GM12878 (cell line): ENCODE results near the gene CDC6. TPM values are rescaled to one million over a fixed set of nuclear protein-coding genes. Genes with fewer than 3 reads are reported as not detected.

Source experiments
- ATAC-seq: fragments of 200-7000 bp; cut with Tn5 transposase; 3 replicates; pipeline ENCODE4 v1.9.1; 2020; ENCODE audit warnings: mild to moderate bottlenecking, moderate library complexity
- BruUV-seq: library from RNA; stranded (reverse); fragments of 400-500 nt; replicated peaks from 2 replicates; lab custom pipeline; 2021; lab: Mats Ljungman, UMichigan
- CTCF ChIA-PET: fragments of 300-600 bp; sonication (Branson Sonifier 250); formaldehyde crosslinking; extraction: SDS; loops from one replicate; lab custom pipeline; 2021; ENCODE audit warnings: inconsistent platforms; lab: Yijun Ruan, JAX
- POLR2A ChIA-PET: fragments of 350-600 bp; formaldehyde crosslinking; extraction: SDS; loops from one replicate; lab custom pipeline; 2021; ENCODE audit warnings: inconsistent platforms; lab: Charles Lee
- RAD21 ChIA-PET: fragments of 300-600 bp; sonication (Branson Sonifier 250); formaldehyde crosslinking; loops from one replicate; lab custom pipeline; 2023; ENCODE audit warnings: antibody characterized with exemption; ENCODE audit not compliant: unreplicated experiment; lab: Charles Lee
- SMC1A ChIA-PET: fragments of 300-600 bp; sonication (Branson Sonifier 250); formaldehyde crosslinking; loops from one replicate; lab custom pipeline; 2023; ENCODE audit not compliant: unreplicated experiment, uncharacterized antibody; lab: Charles Lee
- DNase-seq: peaks from one replicate; pipeline ENCODE4 v3.0.0-alpha.2; 2011; ENCODE audit warnings: low read depth, low spot score
- FAIRE-seq: peaks from 3 replicates; lab custom pipeline; 2011; peaks lifted over from hg19 to GRCh38; lab: Jason Lieb, UNC
- H2AFZ ChIP-seq: 2 replicates; pipeline ENCODE4 v1.6.0; 2011; ENCODE audit warnings: low read depth, low read length, control low read depth; ENCODE audit not compliant: control insufficient read depth
- H3K27ac ChIP-seq: 2 replicates; pipeline ENCODE4 v1.5.1; 2011; ENCODE audit warnings: control low read depth; ENCODE audit not compliant: control insufficient read depth, insufficient read depth
- H3K27me3 ChIP-seq, 2 experiments: replicated peaks in 1 of 2; 2 replicates each; pipeline versions ENCODE4 v1.6.0 to v1.6.1; 2011; ENCODE audit warnings: low read length in 1 of 2; ENCODE audit not compliant: control insufficient read depth in 2 of 2, insufficient read depth in 2 of 2
- H3K36me3 ChIP-seq, 2 experiments: 2 replicates each; pipeline ENCODE4 v1.5.1; 2011; ENCODE audit warnings: low read length in 1 of 2; ENCODE audit not compliant: control insufficient read depth in 2 of 2, insufficient read depth in 2 of 2
- H3K4me1 ChIP-seq: 2 replicates; pipeline ENCODE4 v1.6.1; 2011; ENCODE audit warnings: mild to moderate bottlenecking, low read length, moderate library complexity, mixed read lengths; ENCODE audit not compliant: control insufficient read depth, insufficient read depth
- H3K4me2 ChIP-seq: 2 replicates; pipeline ENCODE4 v1.6.0; 2011; ENCODE audit warnings: control low read depth; ENCODE audit not compliant: control insufficient read depth, insufficient read depth
- H3K4me3 ChIP-seq: fragments of 200-600 bp; sonication (generic); 2 replicates; pipeline ENCODE4 v1.5.1; 2016
- H3K79me2 ChIP-seq: 2 replicates; pipeline ENCODE4 v1.6.0; 2011; ENCODE audit warnings: low read length; ENCODE audit not compliant: control insufficient read depth, insufficient read depth
- H3K9ac ChIP-seq: 2 replicates; pipeline ENCODE4 v1.8.0; 2011; ENCODE audit warnings: low read length, control low read depth, mixed read lengths; ENCODE audit not compliant: control insufficient read depth, insufficient read depth
- H3K9me3 ChIP-seq: replicated peaks from 3 replicates; pipeline ENCODE4 v1.5.1; 2011; ENCODE audit warnings: mild to moderate bottlenecking, low read length; ENCODE audit not compliant: control insufficient read depth, insufficient read depth
- H4K20me1 ChIP-seq: 2 replicates; pipeline ENCODE4 v1.6.0; 2011; ENCODE audit not compliant: control insufficient read depth, insufficient read depth
- CREB1 ChIP-seq: IDR thresholded peaks from 2 replicates; pipeline ENCODE4 v1.6.1; 2012; ENCODE audit warnings: low read depth, mild to moderate bottlenecking, inconsistent platforms
- FOS ChIP-seq: IDR thresholded peaks from 3 replicates; pipeline ENCODE4 v1.6.1; 2011; ENCODE audit warnings: borderline replicate concordance; ENCODE audit not compliant: insufficient read length; ENCODE audit errors: extremely low read depth
- JUNB ChIP-seq: IDR thresholded peaks from 2 replicates; pipeline ENCODE4 v1.6.1; 2016; ENCODE audit warnings: antibody characterized with exemption, mild to moderate bottlenecking
- PML ChIP-seq: IDR thresholded peaks from 2 replicates; pipeline ENCODE4 v1.6.1; 2012; ENCODE audit warnings: low read length, inconsistent platforms
- ZSCAN29 ChIP-seq: fragments of 450-650 bp; IDR thresholded peaks from 2 replicates; pipeline ENCODE4 v1.6.1; 2017; ENCODE audit warnings: mild to moderate bottlenecking, moderate library complexity
- ZZZ3 ChIP-seq: IDR thresholded peaks from 2 replicates; pipeline ENCODE4 v1.6.1; 2011; ENCODE audit warnings: low read depth; ENCODE audit not compliant: control insufficient read depth, insufficient read length
- WGBS: methylation state at CpG from one replicate; pipeline ENCODE4 v1.1.6; 2016; ENCODE audit warnings: low lambda C conversion rate; ENCODE audit not compliant: insufficient replicate concordance, insufficient coverage; ENCODE audit errors: missing lambda C conversion rate; 5-methylcytosine and 5-hydroxymethylcytosine counted together
- in situ Hi-C: fragments of 300-500 bp; cut with MboI; formaldehyde crosslinking; loops from 9 replicates; pipeline ENCODE4 v1.14.3; 2018; ENCODE audit warnings: mixed read lengths
- intact Hi-C: fragments of 100-400 bp; cut with micrococcal nuclease; formaldehyde crosslinking; loops from one replicate; pipeline ENCODE4 v1.14.2; 2022; ENCODE audit not compliant: unreplicated experiment
- polyA plus RNA-seq, 11 experiments: library from polyadenylated mRNA; depleted of rRNA in 4 of 11; unstranded in 6 of 11; stranded (reverse) in 5 of 11; fragments of >200 nt; fragmentation: Nextera tagmentation in 4 of 11; fragmentation: Illumina TruSeq in 1 of 11; extraction: Ambion mirVana in 4 of 11; extraction: Trizol in 1 of 11; gene quantifications; 1 replicate in 1 of 11; 2 replicates in 10 of 11; pipeline versions ENCODE4 v1.2.1 to v1.2.3, GENCODE V29; 2011 to 2016; ENCODE audit warnings: inconsistent platforms in 2 of 11, missing spikeins in 2 of 11, low read depth in 1 of 11
- total RNA-seq, 4 experiments: library from RNA; depleted of rRNA in 3 of 4; stranded (reverse); fragments of >200 nt in 3 of 4; fragmentation: Illumina TruSeq in 1 of 4; extraction: Trizol in 1 of 4; gene quantifications; 2 replicates each; pipeline versions ENCODE4 v1.2.1 to v1.2.3, GENCODE V29; 2013 to 2021
- TF ChIP-seq, protein P1 (sequence below): fragments of 450-650 bp; IDR thresholded peaks from 2 replicates; pipeline ENCODE4 v1.6.1; 2016; ENCODE audit warnings: mild to moderate bottlenecking
- TF ChIP-seq, protein P2 (sequence below): IDR thresholded peaks from 2 replicates; pipeline ENCODE4 v1.6.1; 2011; ENCODE audit warnings: mild to moderate bottlenecking, low read depth, low read length, moderate library complexity; ENCODE audit not compliant: insufficient replicate concordance
- TF ChIP-seq, protein P3 (sequence below): fragments of 450-650 bp; IDR thresholded peaks from 2 replicates; pipeline ENCODE4 v1.6.1; 2016; ENCODE audit warnings: mild to moderate bottlenecking, moderate library complexity, borderline replicate concordance

Gene CDC6
- total and polyA plus RNA-seq, 10 of the 15 experiments (the other 5 are each of a cell fraction or from before 2014, with no cell fraction given), result 13.3 to 60.9 (median 47.6) TPM

DNA sequence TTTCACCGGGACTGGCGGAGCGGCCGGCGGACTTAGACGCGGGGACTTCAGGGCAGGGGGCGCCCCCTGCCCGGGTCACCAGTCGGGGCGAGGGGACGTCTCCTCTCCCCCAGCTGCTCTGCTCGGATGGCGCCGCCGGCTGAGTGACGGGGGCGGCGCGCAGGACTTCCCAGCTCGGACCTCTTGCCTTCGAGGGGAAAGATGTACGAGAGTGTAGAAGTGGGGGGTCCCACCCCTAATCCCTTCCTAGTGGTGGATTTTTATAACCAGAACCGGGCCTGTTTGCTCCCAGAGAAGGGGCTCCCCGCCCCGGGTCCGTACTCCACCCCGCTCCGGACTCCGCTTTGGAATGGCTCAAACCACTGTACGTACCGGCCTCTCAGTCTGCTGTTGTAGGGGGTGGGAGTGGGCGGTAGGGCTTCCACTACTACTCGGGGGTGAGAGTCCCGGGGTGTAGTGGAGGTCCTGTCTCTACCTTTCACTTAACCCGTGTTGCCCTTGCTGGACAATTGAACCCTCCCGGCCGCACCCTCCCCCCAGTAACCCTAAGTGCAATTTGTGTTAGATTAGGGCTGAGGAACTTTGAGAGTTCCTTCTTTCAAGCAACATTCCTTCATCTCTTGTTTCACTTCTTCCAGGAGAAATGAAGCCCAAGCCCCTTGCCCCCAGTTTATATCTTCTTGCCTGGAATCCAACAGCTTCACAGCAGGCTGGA is 55.0 kb downstream of the CDC6 start:
- intact Hi-C loops, result no loop called here
- RAD21 ChIA-PET, result interaction anchor here (1.6 kb wide), 1 partner anchor 36 kb away, joined by 4 read pairs; no protein-coding TSS in a partner anchor
- no peak overlapping the region; the same call in 1 of the 2 replicates for H3K4me3 ChIP-seq
- 73% methylated on average over 36 of the region's 38 CpGs for WGBS
- CTCF ChIA-PET, result interaction anchor here (0.9 to 3.6 kb wide), 2 partner anchors 8 to 11 kb away, joined by 3 to 16 read pairs; no protein-coding TSS in a partner anchor
- FAIRE-seq (no peak), DNase-seq (no peak), ATAC-seq (no peak)
- H3K27ac ChIP-seq, result no peak overlapping the region
- no peak overlapping the region for H2AFZ ChIP-seq
- in situ Hi-C loops, result no loop called here
- H3K4me2 ChIP-seq, result peak overlapping the region; percentile 48; the same call in 1 of the 2 replicates
- peaks cover 59% of the 10 kb centered on the region for H3K79me2 ChIP-seq
- TF ChIP-seq ZZZ3, result no peak
- TF ChIP-seq ZSCAN29, result no peak
- TF ChIP-seq, protein P1, sequence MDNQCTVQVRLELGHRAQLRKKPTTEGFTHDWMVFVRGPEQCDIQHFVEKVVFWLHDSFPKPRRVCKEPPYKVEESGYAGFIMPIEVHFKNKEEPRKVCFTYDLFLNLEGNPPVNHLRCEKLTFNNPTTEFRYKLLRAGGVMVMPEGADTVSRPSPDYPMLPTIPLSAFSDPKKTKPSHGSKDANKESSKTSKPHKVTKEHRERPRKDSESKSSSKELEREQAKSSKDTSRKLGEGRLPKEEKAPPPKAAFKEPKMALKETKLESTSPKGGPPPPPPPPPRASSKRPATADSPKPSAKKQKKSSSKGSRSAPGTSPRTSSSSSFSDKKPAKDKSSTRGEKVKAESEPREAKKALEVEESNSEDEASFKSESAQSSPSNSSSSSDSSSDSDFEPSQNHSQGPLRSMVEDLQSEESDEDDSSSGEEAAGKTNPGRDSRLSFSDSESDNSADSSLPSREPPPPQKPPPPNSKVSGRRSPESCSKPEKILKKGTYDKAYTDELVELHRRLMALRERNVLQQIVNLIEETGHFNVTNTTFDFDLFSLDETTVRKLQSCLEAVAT, result no peak
- TF ChIP-seq, protein P2, sequence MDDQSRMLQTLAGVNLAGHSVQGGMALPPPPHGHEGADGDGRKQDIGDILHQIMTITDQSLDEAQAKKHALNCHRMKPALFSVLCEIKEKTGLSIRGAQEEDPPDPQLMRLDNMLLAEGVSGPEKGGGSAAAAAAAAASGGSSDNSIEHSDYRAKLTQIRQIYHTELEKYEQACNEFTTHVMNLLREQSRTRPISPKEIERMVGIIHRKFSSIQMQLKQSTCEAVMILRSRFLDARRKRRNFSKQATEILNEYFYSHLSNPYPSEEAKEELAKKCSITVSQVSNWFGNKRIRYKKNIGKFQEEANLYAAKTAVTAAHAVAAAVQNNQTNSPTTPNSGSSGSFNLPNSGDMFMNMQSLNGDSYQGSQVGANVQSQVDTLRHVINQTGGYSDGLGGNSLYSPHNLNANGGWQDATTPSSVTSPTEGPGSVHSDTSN, result no peak
- no peak for TF ChIP-seq JUNB
- TF ChIP-seq FOS, result no peak
- TF ChIP-seq, protein P3, sequence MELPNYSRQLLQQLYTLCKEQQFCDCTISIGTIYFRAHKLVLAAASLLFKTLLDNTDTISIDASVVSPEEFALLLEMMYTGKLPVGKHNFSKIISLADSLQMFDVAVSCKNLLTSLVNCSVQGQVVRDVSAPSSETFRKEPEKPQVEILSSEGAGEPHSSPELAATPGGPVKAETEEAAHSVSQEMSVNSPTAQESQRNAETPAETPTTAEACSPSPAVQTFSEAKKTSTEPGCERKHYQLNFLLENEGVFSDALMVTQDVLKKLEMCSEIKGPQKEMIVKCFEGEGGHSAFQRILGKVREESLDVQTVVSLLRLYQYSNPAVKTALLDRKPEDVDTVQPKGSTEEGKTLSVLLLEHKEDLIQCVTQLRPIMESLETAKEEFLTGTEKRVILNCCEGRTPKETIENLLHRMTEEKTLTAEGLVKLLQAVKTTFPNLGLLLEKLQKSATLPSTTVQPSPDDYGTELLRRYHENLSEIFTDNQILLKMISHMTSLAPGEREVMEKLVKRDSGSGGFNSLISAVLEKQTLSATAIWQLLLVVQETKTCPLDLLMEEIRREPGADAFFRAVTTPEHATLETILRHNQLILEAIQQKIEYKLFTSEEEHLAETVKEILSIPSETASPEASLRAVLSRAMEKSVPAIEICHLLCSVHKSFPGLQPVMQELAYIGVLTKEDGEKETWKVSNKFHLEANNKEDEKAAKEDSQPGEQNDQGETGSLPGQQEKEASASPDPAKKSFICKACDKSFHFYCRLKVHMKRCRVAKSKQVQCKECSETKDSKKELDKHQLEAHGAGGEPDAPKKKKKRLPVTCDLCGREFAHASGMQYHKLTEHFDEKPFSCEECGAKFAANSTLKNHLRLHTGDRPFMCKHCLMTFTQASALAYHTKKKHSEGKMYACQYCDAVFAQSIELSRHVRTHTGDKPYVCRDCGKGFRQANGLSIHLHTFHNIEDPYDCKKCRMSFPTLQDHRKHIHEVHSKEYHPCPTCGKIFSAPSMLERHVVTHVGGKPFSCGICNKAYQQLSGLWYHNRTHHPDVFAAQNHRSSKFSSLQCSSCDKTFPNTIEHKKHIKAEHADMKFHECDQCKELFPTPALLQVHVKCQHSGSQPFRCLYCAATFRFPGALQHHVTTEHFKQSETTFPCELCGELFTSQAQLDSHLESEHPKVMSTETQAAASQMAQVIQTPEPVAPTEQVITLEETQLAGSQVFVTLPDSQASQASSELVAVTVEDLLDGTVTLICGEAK, result no peak
- TF ChIP-seq CREB1, result 0 out of 2 replicates have a peak, but pooled peaks have one; percentile 10
- no peak for TF ChIP-seq PML
- H4K20me1 ChIP-seq, result no peaks in the 10 kb centered on the region; the same call in 1 of the 2 replicates
- no peaks in the 10 kb centered on the region for H3K9me3 ChIP-seq
- no TSS peak for BruUV-seq
- H3K27me3 ChIP-seq, result no peaks in the 10 kb centered on the region
- SMC1A ChIA-PET, result interaction anchor here (1.1 to 1.5 kb wide), 2 partner anchors 16 to 39 kb away, joined by 4 read pairs; no protein-coding TSS in a partner anchor
- H3K4me1 ChIP-seq, result peaks cover 56% of the 10 kb centered on the region
- POLR2A ChIA-PET, result no interaction called here
- peaks cover 13 to 19% of the 10 kb centered on the region in 2 experiments for H3K36me3 ChIP-seq
- H3K9ac ChIP-seq, result no peak overlapping the region
